Keratinocyte (primary cell): ENCODE measurements around the gene LDLRAD4.

ENCODE experiments used
- EZH2 ChIP-seq: IDR thresholded peaks from one replicate; pipeline ENCODE4 v1.6.1; 2012; ENCODE audit warnings: inconsistent platforms, mild to moderate bottlenecking, low read length, moderate library complexity
- TF ChIP-seq, protein P1 (sequence below), 3 experiments: IDR thresholded peaks in 1 of 3; conservative IDR thresholded peaks in 1 of 3; optimal IDR thresholded peaks in 1 of 3; 2 replicates in 2 of 3; 3 replicates in 1 of 3; pipeline versions ENCODE3 to v1.5.1; 2011; ENCODE audit warnings: low read length in 3 of 3, mild to moderate bottlenecking in 3 of 3, moderate library complexity in 2 of 3, control low read depth in 1 of 3, inconsistent platforms in 1 of 3; ENCODE audit not compliant: insufficient read depth in 2 of 3; ENCODE audit errors: extremely low read depth in 1 of 3

DNA sequence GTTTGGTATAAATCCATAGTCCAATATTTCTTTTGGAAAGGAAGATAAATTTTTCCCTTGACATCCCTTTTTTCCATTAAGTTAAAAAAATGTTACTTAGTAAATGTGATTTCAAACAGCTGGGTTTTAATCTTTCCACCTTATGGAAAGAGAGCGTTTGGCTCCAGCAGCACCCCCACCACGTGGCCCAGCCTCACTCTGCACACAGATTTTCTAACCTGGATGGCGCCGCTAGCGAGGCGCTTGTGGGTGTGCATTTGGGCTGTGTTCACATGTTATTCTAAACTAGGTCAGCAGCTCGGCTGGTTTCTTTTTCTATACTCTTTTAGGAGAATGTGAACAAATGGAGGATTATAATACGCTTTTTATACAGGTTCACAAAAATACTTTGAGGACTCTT, 218.0 kb downstream of the LDLRAD4 start:
- TF ChIP-seq EZH2: no peak
- TF ChIP-seq, protein P1, sequence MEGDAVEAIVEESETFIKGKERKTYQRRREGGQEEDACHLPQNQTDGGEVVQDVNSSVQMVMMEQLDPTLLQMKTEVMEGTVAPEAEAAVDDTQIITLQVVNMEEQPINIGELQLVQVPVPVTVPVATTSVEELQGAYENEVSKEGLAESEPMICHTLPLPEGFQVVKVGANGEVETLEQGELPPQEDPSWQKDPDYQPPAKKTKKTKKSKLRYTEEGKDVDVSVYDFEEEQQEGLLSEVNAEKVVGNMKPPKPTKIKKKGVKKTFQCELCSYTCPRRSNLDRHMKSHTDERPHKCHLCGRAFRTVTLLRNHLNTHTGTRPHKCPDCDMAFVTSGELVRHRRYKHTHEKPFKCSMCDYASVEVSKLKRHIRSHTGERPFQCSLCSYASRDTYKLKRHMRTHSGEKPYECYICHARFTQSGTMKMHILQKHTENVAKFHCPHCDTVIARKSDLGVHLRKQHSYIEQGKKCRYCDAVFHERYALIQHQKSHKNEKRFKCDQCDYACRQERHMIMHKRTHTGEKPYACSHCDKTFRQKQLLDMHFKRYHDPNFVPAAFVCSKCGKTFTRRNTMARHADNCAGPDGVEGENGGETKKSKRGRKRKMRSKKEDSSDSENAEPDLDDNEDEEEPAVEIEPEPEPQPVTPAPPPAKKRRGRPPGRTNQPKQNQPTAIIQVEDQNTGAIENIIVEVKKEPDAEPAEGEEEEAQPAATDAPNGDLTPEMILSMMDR (optimal IDR thresholded peaks at IDR 0.05 in 1 of 3, IDR thresholded peaks at IDR 0.05 in 1 of 3, conservative IDR thresholded peaks at IDR 0.05 in 1 of 3; ENCODE audit: extremely low read depth in 1 of 3, insufficient read depth in 2 of 3, low read length in 3 of 3): no peak
